CD4-positive, alpha-beta T cell treated with Interleukin-4 for 4 hours (primary cell): ENCODE measurements around the gene NUDCD3.

Experiments used
- DNase-seq: peaks from one replicate; pipeline ENCODE4 v3.0.0-alpha.2; 2020

Gene NUDCD3

DNA sequence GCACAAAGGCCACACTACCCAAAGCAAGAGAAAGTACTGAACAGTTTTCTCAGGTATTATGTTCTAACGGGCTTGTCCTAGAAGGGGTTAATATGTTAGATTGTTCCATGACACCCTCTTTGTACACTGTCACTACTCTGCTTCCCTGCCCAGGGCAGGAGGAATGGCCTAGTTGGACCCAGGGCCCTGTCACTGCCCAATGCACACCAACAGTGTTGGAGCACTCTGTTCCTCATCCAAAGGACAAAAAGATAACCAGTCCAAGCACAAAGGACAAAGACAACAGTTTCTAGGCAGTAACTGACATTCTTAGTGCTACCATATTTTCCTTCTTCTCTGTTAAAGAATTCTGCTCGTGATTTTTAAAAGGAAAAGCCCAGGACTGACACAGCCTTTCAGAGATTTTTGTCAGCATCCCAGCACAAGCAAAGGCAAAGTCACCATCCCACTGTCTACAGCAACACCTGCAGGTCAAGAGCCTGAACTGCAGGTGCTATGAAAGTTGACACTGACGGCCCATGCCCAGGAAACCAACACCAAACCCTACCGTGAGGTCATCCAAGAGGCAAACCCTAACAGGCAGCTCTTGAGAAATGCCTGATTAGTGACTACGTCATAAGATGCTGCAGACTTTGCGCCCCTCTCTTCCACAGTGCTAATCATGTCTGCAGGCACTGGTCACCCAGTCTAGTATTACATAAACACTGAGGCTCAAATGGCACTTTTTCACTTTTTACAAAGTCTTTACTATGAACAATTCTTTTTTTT is 13.2 kb downstream of the NUDCD3 start:
- peak; percentile 67 for DNase-seq

DNA sequence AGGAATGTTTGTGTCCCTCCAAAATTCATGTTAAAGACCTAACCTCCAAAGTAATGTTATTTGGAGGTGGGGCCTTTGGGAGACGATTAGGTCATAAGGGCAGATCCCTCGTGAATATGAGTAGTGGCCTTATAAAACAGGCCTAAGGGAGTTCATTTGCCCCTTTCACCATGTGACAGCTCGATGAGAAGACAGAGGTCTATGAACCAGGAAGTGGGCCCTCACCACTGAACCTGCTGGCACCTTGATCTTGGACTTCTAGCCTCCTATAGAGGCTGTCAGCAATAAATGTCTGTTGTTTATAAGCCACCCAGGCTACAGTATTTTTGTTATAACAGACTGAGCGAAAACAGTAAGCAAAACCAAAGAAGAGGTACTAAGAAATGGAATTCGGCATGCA is 14.1 kb downstream of the NUDCD3 start:
- DNase-seq = no peak

GRCh38 chr7:44473295-44473694 is 17.2 kb downstream of the NUDCD3 start:
- no peak for DNase-seq

- no peak for DNase-seq
These were observed 17.6 kb downstream of the NUDCD3 start for GRCh38 chr7:44472843-44473242.

GRCh38 chr7:44471850-44472249 is 18.6 kb downstream of the NUDCD3 start:
- no peak for DNase-seq

DNA sequence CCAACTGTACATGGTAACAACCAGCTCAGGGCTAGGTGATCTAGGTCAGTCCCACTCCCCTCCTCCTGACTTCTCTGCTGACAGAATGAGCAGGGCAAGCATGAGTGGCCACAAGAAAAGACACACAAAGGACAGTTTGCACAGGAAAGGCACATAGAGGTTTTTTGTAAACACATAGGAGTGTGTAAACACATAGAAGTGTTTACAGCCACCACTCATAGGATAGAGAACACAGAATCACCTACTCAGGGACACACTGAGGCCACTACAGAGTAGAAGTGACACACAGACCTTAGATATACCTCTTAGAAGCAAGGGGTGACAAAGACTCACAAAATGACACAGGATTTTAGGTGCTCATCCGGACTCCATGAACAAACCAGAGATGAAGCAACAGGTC is 19.0 kb downstream of the NUDCD3 start:
- DNase-seq = no peak

DNA sequence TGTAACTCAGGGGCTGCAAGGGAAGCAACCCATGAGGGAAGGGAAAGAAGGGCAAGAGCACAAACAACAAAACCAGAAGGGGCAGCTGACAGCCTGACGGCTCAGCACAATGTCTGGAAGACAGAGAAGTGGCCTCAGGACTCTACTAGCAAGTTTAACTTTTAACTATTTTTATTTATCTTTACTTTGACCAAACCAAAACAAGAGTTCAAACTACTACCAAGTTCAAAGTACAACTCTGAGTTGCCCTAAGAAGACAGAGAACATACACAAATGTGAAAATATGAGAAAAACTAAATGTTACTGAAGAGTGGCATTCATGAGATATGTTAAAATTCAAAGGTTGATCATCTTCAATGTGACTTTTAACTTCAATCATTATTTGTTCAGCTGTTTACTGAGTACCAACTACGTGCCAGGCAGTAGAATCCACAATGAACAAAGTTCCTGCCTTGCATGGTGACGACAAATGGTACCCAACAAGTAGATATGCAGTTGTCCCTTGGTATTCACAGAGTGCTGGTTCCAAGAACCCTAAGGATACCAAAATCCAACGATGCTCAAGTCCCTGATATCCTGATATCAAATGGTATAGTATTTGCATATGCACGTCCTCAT is 19.7 kb downstream of the NUDCD3 start:
- DNase-seq = no peak

DNA sequence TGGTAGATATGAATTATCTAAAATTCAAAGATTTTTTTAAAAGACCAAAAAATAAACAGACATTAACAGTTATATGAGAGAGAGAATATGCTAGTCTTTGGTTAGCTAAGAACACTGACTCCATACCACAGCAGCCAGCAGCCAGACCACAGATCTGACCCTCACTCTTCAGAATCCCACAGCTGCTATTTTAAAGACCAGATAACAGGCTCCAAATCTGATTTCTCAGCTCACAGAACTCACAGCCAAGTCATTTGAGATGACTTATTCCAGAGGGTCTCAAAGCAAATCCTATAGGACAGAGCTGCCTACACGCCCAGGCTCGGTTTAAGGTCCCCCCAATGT is 20.4 kb downstream of the NUDCD3 start:
- DNase-seq = no peak

GRCh38 chr7:44469461-44470134 is 20.9 kb downstream of the NUDCD3 start:
- no peak for DNase-seq

DNA sequence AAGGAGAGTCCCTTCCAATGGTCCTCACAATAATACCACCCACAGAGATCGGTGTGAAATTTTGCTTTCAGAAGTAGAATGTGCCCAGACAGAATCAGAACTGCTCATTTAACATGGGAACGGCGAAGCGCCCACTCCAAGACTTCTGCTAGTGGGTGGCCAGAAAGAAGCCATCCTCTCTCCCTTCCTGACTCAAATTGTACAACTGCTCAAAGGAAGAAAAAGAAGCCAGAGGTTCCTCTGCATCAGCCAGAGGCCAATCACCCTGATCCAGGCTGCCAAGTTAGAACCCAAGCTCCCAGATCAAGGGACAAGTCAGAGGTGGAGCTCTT is 23.3 kb downstream of the NUDCD3 start:
- DNase-seq = no peak

- DNase-seq = no peak
These were observed 23.9 kb downstream of the NUDCD3 start for GRCh38 chr7:44466300-44467216.

DNA sequence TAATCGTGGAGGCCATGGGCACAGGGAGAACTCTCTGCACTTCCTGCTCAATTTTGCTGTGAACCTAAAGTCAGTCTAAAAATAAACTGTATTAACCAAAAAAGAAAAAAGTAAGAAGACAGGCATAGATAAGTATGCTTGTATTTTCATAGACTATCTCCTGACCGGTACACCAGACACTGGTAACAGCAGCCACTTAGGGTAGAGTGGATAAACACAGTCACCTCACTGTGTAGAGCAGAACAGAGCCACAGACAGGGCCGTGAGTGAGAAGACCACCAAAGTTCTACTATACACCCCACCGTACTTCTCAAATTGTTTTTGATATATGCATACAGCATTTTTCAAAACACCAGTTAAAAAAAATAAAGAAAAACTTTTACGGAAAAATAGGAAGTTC is 25.0 kb downstream of the NUDCD3 start:
- DNase-seq = no peak

DNA sequence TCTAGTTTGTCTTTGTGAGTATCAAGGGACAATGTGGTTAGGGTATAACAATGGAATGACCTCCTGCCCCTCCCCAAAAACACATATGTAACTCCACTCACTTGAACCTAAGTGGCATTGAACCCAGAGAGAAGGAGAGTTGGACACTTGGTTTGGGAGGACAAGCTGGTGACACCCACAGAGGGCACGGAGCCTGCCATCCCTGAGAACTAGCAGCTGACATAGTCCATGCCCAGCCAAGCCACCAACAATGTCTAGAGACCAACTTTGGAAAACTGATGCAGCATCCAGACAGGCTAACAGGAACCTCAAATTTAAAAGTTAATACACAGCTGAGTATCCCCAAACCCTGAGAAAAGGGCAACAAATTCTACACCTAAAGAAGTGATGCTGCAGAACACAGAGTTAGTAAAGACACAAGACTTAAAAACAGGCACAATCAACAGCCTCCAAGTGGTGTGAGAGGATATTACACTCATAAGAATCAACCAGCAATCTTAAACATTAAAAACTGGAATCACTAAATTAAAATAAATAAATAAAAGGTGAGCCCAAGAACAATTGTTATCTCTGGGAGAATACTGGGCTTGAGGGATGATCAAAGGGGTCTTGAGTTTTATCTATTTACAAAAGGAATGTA is 27.2 kb downstream of the NUDCD3 start:
- no peak for DNase-seq

DNA sequence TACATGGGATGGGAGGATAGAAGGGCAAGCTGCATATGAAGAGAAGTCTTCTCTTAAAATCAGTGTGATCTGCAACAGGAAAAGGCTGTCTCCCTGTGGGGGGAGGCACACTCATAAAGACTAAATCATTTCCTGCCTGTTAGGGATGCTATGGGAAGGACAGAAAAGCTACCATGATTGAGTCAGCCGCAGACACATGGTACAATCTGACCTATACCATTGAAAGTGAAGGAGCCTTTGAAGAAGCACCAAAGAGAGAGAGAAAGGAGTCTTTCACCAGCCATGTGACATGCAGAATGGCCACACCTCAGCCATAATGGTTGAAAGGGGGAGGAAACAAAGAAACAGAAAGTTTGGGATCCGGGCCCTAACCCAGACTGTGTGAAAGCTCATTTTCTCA is 29.1 kb downstream of the NUDCD3 start:
- peak; percentile 48 for DNase-seq

GRCh38 chr7:44460325-44460724 is 30.1 kb downstream of the NUDCD3 start:
- peak; percentile 83 for DNase-seq

GRCh38 chr7:44455155-44455554 is 35.3 kb downstream of the NUDCD3 start:
- no peak for DNase-seq

DNA sequence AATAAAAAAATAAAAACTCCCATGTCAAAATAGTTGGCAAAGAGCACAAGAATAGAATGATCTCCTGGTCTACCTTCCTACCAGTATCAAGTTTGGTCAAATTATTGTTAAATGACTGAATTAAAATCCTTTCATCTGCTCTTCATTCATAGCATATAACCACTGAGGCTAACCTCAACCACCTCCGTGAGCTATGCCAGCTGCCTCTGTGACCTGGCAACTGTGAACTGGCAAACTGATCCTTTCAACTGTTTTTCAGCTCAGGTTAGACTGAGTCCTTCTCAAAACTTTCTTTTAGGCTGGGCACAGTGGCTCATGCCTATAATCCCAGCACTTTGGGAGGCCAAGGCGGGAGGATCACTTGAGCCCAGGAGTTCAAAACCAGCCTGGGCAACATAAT is 36.1 kb downstream of the NUDCD3 start:
- DNase-seq = no peak

- DNase-seq = no peak
These were observed 39.3 kb downstream of the NUDCD3 start for GRCh38 chr7:44451123-44451522.

DNA sequence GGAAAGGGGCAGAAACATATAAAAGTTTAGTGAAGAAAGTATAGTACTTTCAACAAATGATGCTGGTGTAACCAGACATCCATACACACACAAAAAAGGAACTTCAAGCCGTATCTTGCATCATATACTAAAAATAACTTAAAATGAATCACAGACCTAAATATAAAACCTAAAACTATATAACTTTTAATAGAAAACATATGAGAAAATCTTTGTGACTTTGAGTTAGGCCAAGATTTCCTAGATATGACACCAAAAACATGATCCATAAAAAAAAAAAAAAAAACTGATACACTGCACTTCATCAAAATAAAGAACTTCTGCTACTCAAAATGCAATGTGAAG is 40.9 kb downstream of the NUDCD3 start:
- no peak for DNase-seq

GRCh38 chr7:44448922-44449583 is 41.4 kb downstream of the NUDCD3 start:
- DNase-seq = no peak

- no peak for DNase-seq
These were observed 42.5 kb downstream of the NUDCD3 start for GRCh38 chr7:44447874-44448425.
